22Rv1 (cell line): ENCODE data around the gene LRRIQ4.

Experiments
- CTCF ChIP-seq: fragments of 450-650 bp; IDR thresholded peaks from 2 replicates; pipeline ENCODE4 v1.5.1; 2017; ENCODE audit warnings: mild to moderate bottlenecking
- ZFX ChIP-seq: fragments of 450-650 bp; IDR thresholded peaks from 2 replicates; pipeline ENCODE4 v1.6.1; 2017; ENCODE audit warnings: antibody characterized with exemption, borderline replicate concordance

GRCh38 chr3:169848741-169849140 is 36.1 kb downstream of the LRRIQ4 start:
- TF ChIP-seq CTCF (no peak), ZFX (no peak)
